Kidney (tissue), 14 donors: ENCODE results near the gene LOXL1. TPM values are rescaled to one million over a fixed set of nuclear protein-coding genes. Genes with fewer than 3 reads are reported as not detected.
"Not testable (repeated sequence)": the region's sequence is repeated elsewhere in the genome, so short reads cannot be mapped to it uniquely, and the experiment has no call there.

Experiments
- DNase-seq, 5 donors: peaks; one replicate each; pipeline ENCODE4 v3.0.0-alpha.2; 2013 to 2020
- FAIRE-seq: peaks from 2 replicates; lab custom pipeline; 2012; peaks lifted over from hg19 to GRCh38; lab: Jason Lieb, UNC
- H3K27ac ChIP-seq, 2 donors: one replicate each; pipeline ENCODE4 v1.7.0; 2013; ENCODE audit warnings: low read depth in 2 of 2, low read length in 2 of 2, inconsistent platforms in 1 of 2
- H3K27me3 ChIP-seq: one replicate; pipeline ENCODE4 v1.7.1; 2013; ENCODE audit warnings: low read length, inconsistent platforms; ENCODE audit not compliant: control insufficient read depth, insufficient read depth
- H3K36me3 ChIP-seq, 3 donors: one replicate each; pipeline versions ENCODE4 v1.7.0 to v1.7.1; 2013; ENCODE audit warnings: low read length in 3 of 3, control low read depth in 1 of 3, inconsistent platforms in 1 of 3; ENCODE audit not compliant: insufficient read depth in 3 of 3, control insufficient read depth in 2 of 3
- H3K4me1 ChIP-seq, 3 donors: one replicate each; pipeline versions ENCODE4 v1.7.0 to v1.7.1; 2013; ENCODE audit warnings: low read length in 3 of 3, inconsistent platforms in 1 of 3, low read depth in 1 of 3; ENCODE audit not compliant: control insufficient read depth in 2 of 3, insufficient read depth in 2 of 3
- H3K4me3 ChIP-seq, 3 donors: one replicate each; pipeline versions ENCODE4 v1.7.0 to v1.8.1; 2013; ENCODE audit warnings: low read length in 3 of 3, control low read depth in 1 of 3, inconsistent platforms in 1 of 3
- H3K9ac ChIP-seq, 3 donors: one replicate each; pipeline versions ENCODE4 v1.7.0 to v1.7.1; 2013; ENCODE audit warnings: low read length in 3 of 3, control low read depth in 1 of 3, inconsistent platforms in 1 of 3
- H3K9me3 ChIP-seq, 3 donors: one replicate each; pipeline versions ENCODE4 v1.7.0 to v1.7.1; 2013; ENCODE audit warnings: low read length in 3 of 3, control low read depth in 1 of 3, inconsistent platforms in 1 of 3; ENCODE audit not compliant: control insufficient read depth in 2 of 3, insufficient read depth in 1 of 3
- CTCF ChIP-seq: IDR thresholded peaks from 3 replicates; pipeline ENCODE4 v1.5.1; 2012; ENCODE audit warnings: mild to moderate bottlenecking, moderate library complexity, borderline replicate concordance; ENCODE audit not compliant: insufficient read depth; ENCODE audit errors: extremely low read depth
- intact Hi-C: fragments of 100-400 bp; cut with DNase I; formaldehyde crosslinking; loops from one replicate; pipeline ENCODE4 v1.11.1; 2022
- polyA plus RNA-seq: library from polyadenylated mRNA; stranded (reverse); fragments of 350-450 nt; fragmentation: Illumina TruSeq; extraction: RNeasy Lipid Tissue Mini Kit (QIAGEN cat#74804); gene quantifications from one replicate; pipeline ENCODE4 v1.2.3, GENCODE V29; 2014; ENCODE audit warnings: low read depth, low replicate concordance; ENCODE audit not compliant: insufficient read depth
- total RNA-seq: library from RNA; stranded (reverse); fragmentation: NEBNext Ultra II Directional; extraction: Animal tissue kit (Norgen Biotek cat#: 25700); gene quantifications from one replicate; pipeline ENCODE4 v1.2.1, GENCODE V29; 2021
- donor health status: control.
- donor health status: control.
- donor health status: control.
- donor health status: control.
- donor health status: control.
- donor health status: DM: yes; HTN: yes; CAD: no.
- donor health status: Normal renal cell carcinoma (clear cell type).

LOXL1 gene
- total and polyA plus RNA-seq, 2 donors from 2014 or later = 33.2 to 35.1 TPM

GRCh38 chr15:73957785-73958184 lies 31.5 kb downstream of the LOXL1 start:
- Histone ChIP-seq H3K9me3 (no peaks in the 10 kb centered on the region), H3K27me3 (no peaks in the 10 kb centered on the region), H3K36me3 (no peaks in the 10 kb centered on the region), H3K4me1 (peaks cover 0 to 2% (median 0%) of the 10 kb centered on the region in 3 donors), H3K27ac (no peak overlapping the region), H3K4me3 (no peak overlapping the region), H3K9ac (no peak overlapping the region)
- DNase-seq (peak in 1 of 5 donors; percentile 7), FAIRE-seq (no peak)
- no peak for TF ChIP-seq CTCF
- intact Hi-C loops = no loop called here

- Histone ChIP-seq H3K9ac (no peak overlapping the region), H3K27ac (no peak overlapping the region), H3K4me3 (no peak overlapping the region), H3K9me3 (no peaks in the 10 kb centered on the region), H3K27me3 (no peaks in the 10 kb centered on the region), H3K36me3 (no peaks in the 10 kb centered on the region), H3K4me1 (no peaks in the 10 kb centered on the region)
- DNase-seq (peak in 2 of 5 donors; percentile 10 to 31), FAIRE-seq (no peak)
- no peak for TF ChIP-seq CTCF
- intact Hi-C loops = no loop called here
Observed at GRCh38 chr15:73959012-73959581, 32.8 kb downstream of the LOXL1 start.

GRCh38 chr15:73959801-73960200 lies 33.5 kb downstream of the LOXL1 start:
- intact Hi-C loops = no loop called here
- no peak for FAIRE-seq

GRCh38 chr15:73960472-73961070 lies 34.3 kb downstream of the LOXL1 start:
- H3K9ac ChIP-seq, H3K27ac ChIP-seq, H3K9me3 ChIP-seq, FAIRE-seq, intact Hi-C loops, H3K4me1 ChIP-seq, H3K36me3 ChIP-seq, H3K4me3 ChIP-seq, H3K27me3 ChIP-seq, DNase-seq: not testable (repeated sequence)

More at GRCh38 chr15:73959801-73960200, 33.5 kb downstream of the LOXL1 start:
- H3K4me3 ChIP-seq = no peak overlapping the region
- no peaks in the 10 kb centered on the region for H3K27me3 ChIP-seq
- peak in 2 of 5 donors; percentile 20 to 29 for DNase-seq
- no peak overlapping the region for H3K9ac ChIP-seq
- H3K9me3 ChIP-seq = no peaks in the 10 kb centered on the region
- H3K27ac ChIP-seq = no peak overlapping the region
- TF ChIP-seq CTCF = no peak
- H3K36me3 ChIP-seq = no peaks in the 10 kb centered on the region
- peaks cover 0 to under 1% (median under 1%) of the 10 kb centered on the region in 3 donors for H3K4me1 ChIP-seq
